LNCaP clone FGC (cell line): ENCODE measurements around the gene UBE2E1.
A peak's percentile ranks its signal among the peaks of the same experiment; 100 is the strongest.
"Not testable (repeated sequence)": the region's sequence is repeated elsewhere in the genome, so short reads cannot be mapped to it uniquely, and the experiment has no call there.

Source experiments
- DNase-seq: peaks from one replicate; pipeline ENCODE4 v3.0.0-alpha.2; 2011; ENCODE audit warnings: low read depth
- H3K4me3 ChIP-seq: 2 replicates; pipeline ENCODE4 v1.5.1; 2011; ENCODE audit warnings: mild to moderate bottlenecking, low read depth, low read length, control low read depth
- TF ChIP-seq, protein P1 (sequence below): IDR thresholded peaks from 2 replicates; pipeline ENCODE4 v1.5.1; 2012; ENCODE audit warnings: mild to moderate bottlenecking; ENCODE audit not compliant: control insufficient read depth, insufficient read depth; ENCODE audit errors: extremely low read depth

UBE2E1 gene

DNA sequence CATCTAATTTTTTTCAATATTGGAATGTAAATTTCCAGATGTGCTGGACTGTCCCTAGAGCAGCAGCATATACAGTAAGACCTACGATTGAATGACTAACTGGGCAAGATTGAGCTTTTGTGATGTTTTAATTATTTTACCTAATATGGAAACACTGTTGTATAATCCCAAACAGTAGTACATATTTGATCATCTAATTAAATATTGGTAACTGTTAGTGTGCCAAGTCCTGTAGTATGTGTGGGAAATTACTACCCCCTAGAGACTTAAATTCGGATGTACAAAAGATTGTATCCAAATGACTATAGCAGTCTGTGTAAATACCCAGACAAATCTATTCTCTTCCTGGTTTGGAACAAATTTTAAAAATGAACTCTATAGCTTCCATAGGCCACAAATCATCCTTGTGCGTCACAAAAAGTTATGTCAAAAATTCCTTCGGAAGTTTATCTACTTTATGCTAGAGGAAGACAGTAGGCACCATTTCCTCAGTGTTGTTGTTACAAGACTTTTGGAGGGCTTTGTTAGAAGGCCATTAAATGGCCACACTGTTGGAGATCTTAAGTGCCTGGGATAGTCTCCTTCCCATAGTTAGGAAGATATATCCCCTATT is 69.5 kb downstream of the UBE2E1 start:
- H3K4me3 ChIP-seq = no peak overlapping the region
- TF ChIP-seq, protein P1, sequence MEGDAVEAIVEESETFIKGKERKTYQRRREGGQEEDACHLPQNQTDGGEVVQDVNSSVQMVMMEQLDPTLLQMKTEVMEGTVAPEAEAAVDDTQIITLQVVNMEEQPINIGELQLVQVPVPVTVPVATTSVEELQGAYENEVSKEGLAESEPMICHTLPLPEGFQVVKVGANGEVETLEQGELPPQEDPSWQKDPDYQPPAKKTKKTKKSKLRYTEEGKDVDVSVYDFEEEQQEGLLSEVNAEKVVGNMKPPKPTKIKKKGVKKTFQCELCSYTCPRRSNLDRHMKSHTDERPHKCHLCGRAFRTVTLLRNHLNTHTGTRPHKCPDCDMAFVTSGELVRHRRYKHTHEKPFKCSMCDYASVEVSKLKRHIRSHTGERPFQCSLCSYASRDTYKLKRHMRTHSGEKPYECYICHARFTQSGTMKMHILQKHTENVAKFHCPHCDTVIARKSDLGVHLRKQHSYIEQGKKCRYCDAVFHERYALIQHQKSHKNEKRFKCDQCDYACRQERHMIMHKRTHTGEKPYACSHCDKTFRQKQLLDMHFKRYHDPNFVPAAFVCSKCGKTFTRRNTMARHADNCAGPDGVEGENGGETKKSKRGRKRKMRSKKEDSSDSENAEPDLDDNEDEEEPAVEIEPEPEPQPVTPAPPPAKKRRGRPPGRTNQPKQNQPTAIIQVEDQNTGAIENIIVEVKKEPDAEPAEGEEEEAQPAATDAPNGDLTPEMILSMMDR = 0 out of 2 replicates have a peak, but pooled peaks have one; percentile 9
- no peak for DNase-seq

DNA sequence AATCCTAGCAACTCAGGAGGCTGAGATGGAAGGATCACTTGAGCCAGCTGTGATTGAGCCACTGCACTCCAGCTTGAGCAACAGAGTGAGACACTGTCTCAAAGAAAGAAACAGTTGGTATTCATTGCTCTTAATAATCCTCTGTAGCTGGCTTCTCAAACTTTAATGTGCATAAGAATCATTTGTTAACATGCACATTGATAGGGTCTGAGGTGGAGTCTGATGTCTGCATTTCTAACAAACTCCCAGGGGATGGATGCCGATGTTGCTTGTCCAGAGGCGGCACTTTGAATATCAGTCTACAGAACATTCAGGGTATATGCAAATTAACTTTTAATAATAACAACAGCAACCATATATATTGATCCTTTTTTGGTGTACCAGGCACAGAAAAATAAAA is 71.2 kb downstream of the UBE2E1 start:
- no peak for DNase-seq
- TF ChIP-seq, protein P1 = no peak
- H3K4me3 ChIP-seq = no peak overlapping the region

DNA sequence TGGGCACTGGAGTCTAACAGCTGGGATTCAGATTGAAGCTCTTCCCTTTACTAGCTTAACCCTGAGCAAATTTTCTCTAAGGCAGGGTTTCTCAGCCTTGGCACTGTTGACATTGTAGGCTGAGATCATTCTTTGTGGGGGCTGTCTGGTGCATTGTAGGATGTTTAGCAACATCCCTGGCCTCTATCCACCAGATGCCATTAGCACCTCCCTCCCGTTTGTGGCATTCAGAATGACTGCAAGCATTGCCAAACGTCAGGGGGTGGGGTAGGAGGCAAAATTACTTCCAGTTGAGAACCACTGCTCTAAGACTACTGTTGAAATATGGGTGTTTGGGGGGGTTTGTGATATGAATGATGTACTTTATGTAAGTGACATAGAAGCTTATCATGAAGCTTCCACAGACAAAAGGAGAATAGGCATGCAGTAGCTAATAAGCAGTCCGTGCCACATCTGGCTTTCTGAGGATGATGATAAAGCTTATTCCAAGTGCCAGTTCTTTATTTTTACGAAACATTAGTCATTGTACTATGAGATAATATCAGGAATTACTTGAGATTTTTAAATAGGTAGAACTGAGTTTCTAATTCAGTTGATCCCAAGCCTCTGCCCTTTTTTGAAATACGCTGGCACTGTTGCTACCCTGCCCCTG is 71.7 kb downstream of the UBE2E1 start:
- no peak for DNase-seq

DNA sequence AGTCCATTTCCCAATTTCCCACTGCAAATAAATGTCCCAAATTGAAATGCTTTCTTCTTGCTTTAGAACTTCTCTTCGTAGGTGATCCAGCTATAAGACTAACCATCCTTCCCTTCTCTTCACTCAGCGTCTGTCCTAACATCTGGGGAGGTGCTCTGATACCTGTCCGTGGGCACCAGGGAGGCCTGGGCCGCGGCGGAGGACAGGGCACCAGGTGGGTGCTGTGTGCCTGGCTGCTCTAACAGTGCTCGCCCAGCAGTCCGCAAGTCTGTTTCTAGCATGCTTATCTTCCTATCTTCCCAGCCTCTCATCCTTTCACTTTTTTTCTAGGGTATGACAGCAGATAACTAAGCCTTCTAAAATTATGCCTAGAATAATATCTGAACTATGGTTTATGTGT is 73.7 kb downstream of the UBE2E1 start:
- H3K4me3 ChIP-seq = no peak overlapping the region
- no peak for DNase-seq
- TF ChIP-seq, protein P1 = no peak

More for the DNA sequence above, 71.7 kb downstream of the UBE2E1 start:
- TF ChIP-seq, protein P1 = no peak
- H3K4me3 ChIP-seq = no peak overlapping the region

DNA sequence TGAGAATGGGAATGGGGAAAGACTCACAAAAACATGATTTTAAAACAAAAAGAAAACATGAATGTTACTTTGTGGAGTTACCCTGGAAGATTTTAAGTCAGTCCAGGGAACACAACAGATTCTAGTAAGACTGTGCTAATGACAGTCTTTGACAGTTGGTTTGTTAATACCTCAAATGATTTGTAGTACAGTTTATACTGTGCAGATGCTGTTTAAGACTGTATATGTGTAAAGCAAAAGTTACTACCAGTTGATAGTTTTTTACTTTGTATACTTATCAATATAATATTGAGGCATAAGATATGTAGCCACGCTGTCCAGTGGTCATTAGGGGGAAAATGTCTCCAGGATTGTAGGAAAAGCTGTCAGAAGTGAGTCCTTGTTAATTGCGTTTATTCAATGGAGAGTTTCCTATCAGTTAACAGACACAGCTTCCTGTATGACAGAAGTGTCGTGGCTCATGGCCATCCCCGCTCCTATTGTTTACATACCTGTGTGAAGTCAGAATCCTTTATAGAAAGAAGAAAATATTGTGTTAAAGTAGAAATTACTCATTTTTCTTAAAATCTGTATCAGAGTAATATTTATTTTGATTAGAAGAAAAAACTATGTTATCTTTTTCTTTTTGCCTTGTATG is 75.1 kb downstream of the UBE2E1 start:
- TF ChIP-seq, protein P1 = no peak
- H3K4me3 ChIP-seq = no peak overlapping the region
- no peak for DNase-seq

DNA sequence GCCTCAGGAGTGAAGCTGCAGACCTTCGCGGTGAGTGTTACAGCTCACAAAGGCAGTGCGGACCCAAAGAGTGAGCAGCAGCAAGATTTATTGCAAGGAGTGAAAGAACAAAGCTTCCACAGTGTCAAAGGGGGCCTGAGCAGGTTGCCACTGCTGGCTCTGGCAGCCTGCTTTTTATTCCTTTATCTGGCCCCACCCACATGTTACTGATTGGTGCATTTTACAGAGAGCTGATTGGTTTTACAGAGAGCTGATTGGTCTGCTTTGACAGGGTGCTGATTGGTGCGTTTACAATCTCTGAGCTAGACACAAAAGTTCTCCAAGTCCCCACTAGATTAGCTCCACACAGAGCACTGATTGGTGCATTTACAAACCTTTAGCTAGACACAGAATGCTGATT is 76.2 kb downstream of the UBE2E1 start:
- DNase-seq, H3K4me3 ChIP-seq: not testable (repeated sequence)

DNA sequence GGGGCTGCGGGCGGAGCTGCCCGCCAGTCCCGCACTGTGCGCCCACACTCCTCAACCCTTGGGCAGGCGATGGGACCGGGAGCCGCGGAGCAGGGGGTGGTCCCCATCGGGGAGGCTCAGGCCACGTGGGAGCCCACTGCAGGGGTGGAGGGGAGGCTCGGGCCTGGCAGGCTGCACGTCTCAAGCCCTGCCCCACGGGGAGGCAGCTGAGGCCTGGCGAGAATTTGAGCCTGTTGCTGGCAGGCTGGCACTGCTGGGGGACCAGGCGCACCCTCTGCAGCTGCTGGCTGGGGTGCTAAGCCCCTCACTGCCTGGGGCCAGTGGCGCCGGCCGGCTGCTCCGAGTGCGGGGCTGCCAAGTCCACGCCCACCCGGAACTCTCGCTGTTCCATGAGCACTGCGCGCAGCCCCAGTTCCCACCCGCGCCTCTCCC is 76.7 kb downstream of the UBE2E1 start:
- no peak overlapping the region for H3K4me3 ChIP-seq
- TF ChIP-seq, protein P1 = no peak
- no peak for DNase-seq
